Endothelial cell of umbilical vein (primary cell): ENCODE measurements around the gene PAK2.

ENCODE experiments used
- CTCF ChIP-seq, 2 donors: IDR thresholded peaks; 1 replicate in 1 of 2; 2 replicates in 1 of 2; pipeline ENCODE4 v1.5.1; 2011; ENCODE audit warnings: low read length in 2 of 2, mild to moderate bottlenecking in 2 of 2, moderate library complexity in 2 of 2, control low read depth in 1 of 2, inconsistent platforms in 1 of 2, low read depth in 1 of 2; ENCODE audit not compliant: insufficient read depth in 1 of 2; ENCODE audit errors: extremely low read depth in 1 of 2
- EZH2 ChIP-seq: IDR thresholded peaks from 2 replicates; pipeline ENCODE4 v1.6.1; 2012; ENCODE audit warnings: borderline replicate concordance, low read depth, mild to moderate bottlenecking, moderate library complexity, low read length, inconsistent platforms; ENCODE audit not compliant: severe bottlenecking
- JUN ChIP-seq: IDR thresholded peaks from 2 replicates; pipeline ENCODE4 v1.6.1; 2011; ENCODE audit warnings: borderline replicate concordance, low read depth; ENCODE audit not compliant: insufficient read length, insufficient read depth
- POLR2A ChIP-seq: IDR thresholded peaks from 2 replicates; pipeline ENCODE4 v1.6.1; 2012; ENCODE audit warnings: low read depth, mild to moderate bottlenecking, control low read depth, low read length
- POLR2AphosphoS5 ChIP-seq: IDR thresholded peaks from 2 replicates; pipeline ENCODE4 v1.6.1; 2012; ENCODE audit warnings: low read depth, mild to moderate bottlenecking, control low read depth, low read length, moderate library complexity; ENCODE audit not compliant: insufficient read depth

DNA sequence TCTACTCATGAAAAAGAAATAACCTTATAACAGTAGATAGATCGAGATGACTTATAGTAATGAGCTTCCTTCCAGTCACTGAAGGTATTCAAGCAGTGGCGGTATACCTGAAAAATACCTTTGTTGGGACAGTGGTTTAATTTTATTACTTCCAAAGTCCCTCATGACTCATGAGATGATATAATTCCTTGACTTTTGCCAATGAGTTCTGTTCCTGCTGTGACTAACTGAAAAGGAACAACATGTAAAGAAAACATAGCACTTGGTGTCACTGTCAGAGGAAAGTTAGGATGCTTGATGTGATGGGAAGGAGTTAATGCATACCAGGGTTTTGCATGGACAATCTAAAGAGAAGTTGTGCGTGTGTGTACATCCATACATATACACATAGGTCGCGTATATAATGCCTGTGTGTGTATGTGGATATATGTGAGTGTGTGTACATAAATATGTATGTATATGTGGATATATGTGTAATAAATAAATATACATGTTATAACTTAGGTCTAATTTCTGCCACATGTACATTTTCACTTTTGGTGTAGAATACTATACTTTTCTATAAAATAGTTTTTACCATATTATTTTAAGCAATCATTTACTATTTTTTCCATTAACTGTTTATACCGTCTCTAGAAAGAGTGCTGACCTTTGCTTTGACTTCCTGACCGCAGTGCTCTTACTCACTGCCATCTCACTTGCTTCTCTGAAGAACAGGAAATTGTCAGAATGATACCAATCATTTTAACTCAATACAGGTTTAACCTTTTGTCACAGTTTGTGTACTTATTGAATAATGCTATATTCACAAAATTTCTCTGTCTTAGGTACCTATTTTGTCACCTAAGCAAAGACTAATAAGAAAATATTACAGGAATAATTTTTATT lies 12.6 kb upstream of the PAK2 start:
- TF ChIP-seq CTCF (IDR thresholded peaks at IDR 0.05; ENCODE audit: extremely low read depth in 1 of 2, insufficient read depth in 1 of 2, low read depth in 1 of 2, low read length in 2 of 2), result no peak
- TF ChIP-seq EZH2, result no peak
- peak; percentile 78 for TF ChIP-seq POLR2AphosphoS5
- TF ChIP-seq POLR2A, result no peak
- peak; percentile 47 for TF ChIP-seq JUN
